HepG2 (cell line): Measurements from ENCODE around the gene NSD1. TPM values are rescaled to one million over a fixed set of nuclear protein-coding genes. Genes with fewer than 3 reads are reported as not detected.

Source experiments
- ASH2L ChIP-seq: fragments of 300-600, 200-600 bp; sonication (generic); IDR thresholded peaks from 2 replicates; pipeline ENCODE4 v1.7.0; 2017; ENCODE audit warnings: low read depth, mild to moderate bottlenecking, moderate library complexity, mixed read lengths, low read length; ENCODE audit not compliant: insufficient read length
- IRF2 ChIP-seq: IDR thresholded peaks from 2 replicates; pipeline ENCODE4 v1.6.1; 2018; ENCODE audit warnings: missing genetic modification reagents, missing compliant biosample characterization
- KAT2B ChIP-seq: fragments of 150-350 bp; IDR thresholded peaks from 2 replicates; pipeline ENCODE4 v1.6.1; 2014; ENCODE audit warnings: low read depth, low read length, borderline replicate concordance
- MAFF ChIP-seq: IDR thresholded peaks from 2 replicates; pipeline ENCODE4 v1.6.1; 2011; ENCODE audit warnings: low read depth, low read length, improper control_type of control experiment
- MTF1 ChIP-seq: sonication (generic); formaldehyde crosslinking; IDR thresholded peaks from 2 replicates; pipeline ENCODE4 v1.5.0; 2020; ENCODE audit warnings: missing genetic modification reagents
- NCOA1 ChIP-seq: sonication (generic); formaldehyde crosslinking; IDR thresholded peaks from 2 replicates; pipeline ENCODE4 v1.9.0; 2021; ENCODE audit warnings: missing genetic modification reagents
- NFAT5 ChIP-seq: sonication (generic); formaldehyde crosslinking; IDR thresholded peaks from 2 replicates; pipeline ENCODE4 v1.4.0; 2020; ENCODE audit warnings: missing genetic modification reagents
- PCBP1 ChIP-seq: fragments of 200-400 bp; formaldehyde crosslinking; IDR thresholded peaks from 2 replicates; pipeline ENCODE4 v1.6.1; 2017; ENCODE audit warnings: mild to moderate bottlenecking, low read depth, low read length, borderline replicate concordance
- PTBP1 ChIP-seq: fragments of 200-400 bp; formaldehyde crosslinking; IDR thresholded peaks from 2 replicates; pipeline ENCODE4 v1.6.1; 2018; ENCODE audit warnings: low read length, low read depth; ENCODE audit not compliant: poor library complexity, severe bottlenecking
- SATB2 ChIP-seq: sonication (generic); formaldehyde crosslinking; IDR thresholded peaks from 2 replicates; pipeline ENCODE4 v1.5.0; 2020; ENCODE audit warnings: missing genetic modification reagents
- ZNF10 ChIP-seq: sonication (generic); formaldehyde crosslinking; IDR thresholded peaks from 2 replicates; pipeline ENCODE4 v1.4.0; 2020; ENCODE audit warnings: mild to moderate bottlenecking, low read depth, missing genetic modification reagents, borderline replicate concordance
- ZNF225 ChIP-seq: sonication (generic); formaldehyde crosslinking; IDR thresholded peaks from 2 replicates; pipeline ENCODE4 v1.4.0; 2020; ENCODE audit warnings: mild to moderate bottlenecking, missing genetic modification reagents
- ZNF251 ChIP-seq: sonication (generic); formaldehyde crosslinking; IDR thresholded peaks from 2 replicates; pipeline ENCODE4 v1.9.0; 2021; ENCODE audit warnings: mild to moderate bottlenecking, missing genetic modification reagents
- ZNF547 ChIP-seq: sonication (generic); formaldehyde crosslinking; IDR thresholded peaks from 2 replicates; pipeline ENCODE4 v1.5.1; 2020; ENCODE audit warnings: mild to moderate bottlenecking, missing genetic modification reagents
- ZSCAN31 ChIP-seq: sonication (generic); formaldehyde crosslinking; IDR thresholded peaks from 2 replicates; pipeline ENCODE4 v1.5.0; 2020; ENCODE audit warnings: low read depth, mild to moderate bottlenecking, missing genetic modification reagents
- polyA plus RNA-seq, 8 experiments: library from polyadenylated mRNA; depleted of rRNA in 3 of 8; stranded (reverse) in 7 of 8; unstranded in 1 of 8; fragments of >200 nt; fragmentation: Illumina TruSeq in 4 of 8; extraction: Trizol in 4 of 8; gene quantifications; 2 replicates each; pipeline versions ENCODE4 v1.2.1 to v1.2.3, GENCODE V29; 2011 to 2016; ENCODE audit warnings: low read depth in 4 of 8, missing spikeins in 1 of 8, mixed read lengths in 1 of 8; ENCODE audit not compliant: insufficient read depth in 1 of 8
- total RNA-seq, 5 experiments: library from RNA; depleted of rRNA; stranded (reverse); fragments of >200 nt; fragmentation: Illumina TruSeq; extraction: Trizol; gene quantifications; 2 replicates each; pipeline ENCODE4 v1.2.3, GENCODE V29; 2016; ENCODE audit warnings: low read depth in 1 of 5
- TF ChIP-seq, protein P1 (sequence below): sonication (generic); formaldehyde crosslinking; IDR thresholded peaks from 2 replicates; pipeline ENCODE4 v1.8.0; 2022; ENCODE audit warnings: mild to moderate bottlenecking, missing genetic modification reagents; ENCODE audit not compliant: insufficient replicate concordance
- TF ChIP-seq, protein P2 (sequence below): sonication (generic); formaldehyde crosslinking; IDR thresholded peaks from 2 replicates; pipeline ENCODE4 v1.4.0; 2020; ENCODE audit warnings: missing genetic modification reagents, mild to moderate bottlenecking, borderline replicate concordance
- TF ChIP-seq, protein P3 (sequence below): sonication (generic); formaldehyde crosslinking; IDR thresholded peaks from 2 replicates; pipeline ENCODE4 v1.4.0; 2020; ENCODE audit warnings: missing genetic modification reagents, mild to moderate bottlenecking, borderline replicate concordance

Gene NSD1
- total and polyA plus RNA-seq, 2 of the 13 experiments (the other 11 are each of a cell fraction or from before 2014, with no cell fraction given), result 0.01 to 0.09 TPM

- TF ChIP-seq ASH2L, result peak; percentile 54
- peak; percentile 13; the same call in 1 of the 2 replicates for TF ChIP-seq IRF2 (CRISPR knock-in tag)
- no peak for TF ChIP-seq PTBP1
- TF ChIP-seq ZNF10 (CRISPR knock-in tag), result no peak
- TF ChIP-seq NFAT5 (CRISPR knock-in tag), result no peak
- no peak for TF ChIP-seq MAFF
- TF ChIP-seq SATB2 (CRISPR knock-in tag), result no peak
- TF ChIP-seq KAT2B, result no peak
- TF ChIP-seq ZNF251 (CRISPR knock-in tag), result peak; percentile 66; the same call in 1 of the 2 replicates
- no peak for TF ChIP-seq PCBP1
- no peak for TF ChIP-seq ZSCAN31 (CRISPR knock-in tag)
- TF ChIP-seq, protein P1, sequence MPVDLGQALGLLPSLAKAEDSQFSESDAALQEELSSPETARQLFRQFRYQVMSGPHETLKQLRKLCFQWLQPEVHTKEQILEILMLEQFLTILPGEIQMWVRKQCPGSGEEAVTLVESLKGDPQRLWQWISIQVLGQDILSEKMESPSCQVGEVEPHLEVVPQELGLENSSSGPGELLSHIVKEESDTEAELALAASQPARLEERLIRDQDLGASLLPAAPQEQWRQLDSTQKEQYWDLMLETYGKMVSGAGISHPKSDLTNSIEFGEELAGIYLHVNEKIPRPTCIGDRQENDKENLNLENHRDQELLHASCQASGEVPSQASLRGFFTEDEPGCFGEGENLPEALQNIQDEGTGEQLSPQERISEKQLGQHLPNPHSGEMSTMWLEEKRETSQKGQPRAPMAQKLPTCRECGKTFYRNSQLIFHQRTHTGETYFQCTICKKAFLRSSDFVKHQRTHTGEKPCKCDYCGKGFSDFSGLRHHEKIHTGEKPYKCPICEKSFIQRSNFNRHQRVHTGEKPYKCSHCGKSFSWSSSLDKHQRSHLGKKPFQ (CRISPR knock-in tag), result peak; percentile 100
- TF ChIP-seq MTF1 (CRISPR knock-in tag), result no peak
- TF ChIP-seq NCOA1 (CRISPR knock-in tag), result no peak
- TF ChIP-seq ZNF225 (CRISPR knock-in tag), result no peak; the same call in 1 of the 2 replicates
- TF ChIP-seq, protein P2, sequence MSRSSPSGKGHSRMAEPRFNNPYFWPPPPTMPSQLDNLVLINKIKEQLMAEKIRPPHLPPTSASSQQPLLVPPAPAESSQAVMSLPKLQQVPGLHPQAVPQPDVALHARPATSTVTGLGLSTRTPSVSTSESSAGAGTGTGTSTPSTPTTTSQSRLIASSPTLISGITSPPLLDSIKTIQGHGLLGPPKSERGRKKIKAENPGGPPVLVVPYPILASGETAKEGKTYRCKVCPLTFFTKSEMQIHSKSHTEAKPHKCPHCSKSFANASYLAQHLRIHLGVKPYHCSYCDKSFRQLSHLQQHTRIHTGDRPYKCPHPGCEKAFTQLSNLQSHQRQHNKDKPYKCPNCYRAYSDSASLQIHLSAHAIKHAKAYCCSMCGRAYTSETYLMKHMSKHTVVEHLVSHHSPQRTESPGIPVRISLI, result no peak
- TF ChIP-seq, protein P3, sequence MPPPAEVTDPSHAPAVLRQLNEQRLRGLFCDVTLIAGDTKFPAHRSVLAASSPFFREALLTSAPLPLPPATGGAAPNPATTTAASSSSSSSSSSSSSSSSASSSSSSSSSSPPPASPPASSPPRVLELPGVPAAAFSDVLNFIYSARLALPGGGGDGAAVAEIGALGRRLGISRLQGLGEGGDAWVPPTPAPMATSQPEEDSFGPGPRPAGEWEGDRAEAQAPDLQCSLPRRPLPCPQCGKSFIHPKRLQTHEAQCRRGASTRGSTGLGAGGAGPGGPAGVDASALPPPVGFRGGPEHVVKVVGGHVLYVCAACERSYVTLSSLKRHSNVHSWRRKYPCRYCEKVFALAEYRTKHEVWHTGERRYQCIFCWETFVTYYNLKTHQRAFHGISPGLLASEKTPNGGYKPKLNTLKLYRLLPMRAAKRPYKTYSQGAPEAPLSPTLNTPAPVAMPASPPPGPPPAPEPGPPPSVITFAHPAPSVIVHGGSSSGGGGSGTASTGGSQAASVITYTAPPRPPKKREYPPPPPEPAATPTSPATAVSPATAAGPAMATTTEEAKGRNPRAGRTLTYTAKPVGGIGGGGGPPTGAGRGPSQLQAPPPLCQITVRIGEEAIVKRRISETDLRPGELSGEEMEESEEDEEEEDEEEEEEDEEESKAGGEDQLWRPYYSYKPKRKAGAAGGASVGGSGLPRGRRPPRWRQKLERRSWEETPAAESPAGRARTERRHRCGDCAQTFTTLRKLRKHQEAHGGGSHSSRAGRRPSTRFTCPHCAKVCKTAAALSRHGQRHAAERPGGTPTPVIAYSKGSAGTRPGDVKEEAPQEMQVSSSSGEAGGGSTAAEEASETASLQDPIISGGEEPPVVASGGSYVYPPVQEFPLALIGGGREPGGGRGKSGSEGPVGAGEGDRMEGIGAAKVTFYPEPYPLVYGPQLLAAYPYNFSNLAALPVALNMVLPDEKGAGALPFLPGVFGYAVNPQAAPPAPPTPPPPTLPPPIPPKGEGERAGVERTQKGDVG (CRISPR knock-in tag), result no peak
- peak; percentile 75 for TF ChIP-seq ZNF547 (CRISPR knock-in tag)
Observed at GRCh38 chr5:177105691-177106476, 27.7 kb upstream of the NSD1 start (continued).
